Tibial nerve (tissue), 4 donors: ENCODE data around the gene NELFB. TPM values are rescaled to one million over a fixed set of nuclear protein-coding genes. Genes with fewer than 3 reads are reported as not detected.

Experiments
- DNase-seq, 2 donors: peaks; one replicate each; pipeline ENCODE4 v3.0.0-alpha.2; 2019; ENCODE audit warnings: low spot score in 2 of 2
- H3K27ac ChIP-seq, 4 donors: fragments of 200-600 bp; sonication (generic) in 3 of 4; one replicate each; pipeline ENCODE4 v1.5.1; 2017 to 2019; ENCODE audit warnings: mild to moderate bottlenecking in 1 of 4
- H3K27me3 ChIP-seq, 2 donors: fragments of 200-600 bp; sonication (generic) in 1 of 2; one replicate each; pipeline versions ENCODE4 v1.5.1 to v1.6.0; 2017 to 2019
- H3K36me3 ChIP-seq, 3 donors: fragments of 200-600 bp; sonication (generic); one replicate each; pipeline ENCODE4 v1.5.1; 2018 to 2019
- H3K4me1 ChIP-seq, 4 donors: fragments of 200-600 bp; sonication (generic) in 3 of 4; one replicate each; pipeline ENCODE4 v1.5.1; 2017 to 2019
- H3K4me3 ChIP-seq, 4 donors: fragments of 200-600 bp; sonication (generic) in 3 of 4; one replicate each; pipeline ENCODE4 v1.5.1; 2017 to 2019; ENCODE audit warnings: mild to moderate bottlenecking in 1 of 4, moderate library complexity in 1 of 4
- H3K9me3 ChIP-seq, 4 donors: fragments of 200-600 bp; sonication (generic) in 3 of 4; one replicate each; pipeline ENCODE4 v1.5.1; 2017 to 2019
- CTCF ChIP-seq, 5 experiments: fragments of 200-600 bp in 3 of 5; fragments of 450-650 bp in 2 of 5; sonication (generic) in 3 of 5; IDR thresholded peaks; one replicate each; pipeline ENCODE4 v1.5.1; 2016 to 2019; ENCODE audit warnings: antibody characterized with exemption in 5 of 5, mild to moderate bottlenecking in 3 of 5, moderate library complexity in 2 of 5
- EP300 ChIP-seq, 2 donors: sonication (generic); formaldehyde crosslinking; IDR thresholded peaks; one replicate each; pipeline ENCODE4 v1.6.1; 2017; ENCODE audit warnings: antibody characterized with exemption in 2 of 2, mild to moderate bottlenecking in 1 of 2
- POLR2A ChIP-seq, 2 donors: fragments of 450-650 bp; IDR thresholded peaks; one replicate each; pipeline ENCODE4 v1.6.1; 2017; ENCODE audit warnings: antibody characterized with exemption in 2 of 2, mild to moderate bottlenecking in 2 of 2, moderate library complexity in 2 of 2
- WGBS, 2 donors: methylation state at CpG; one replicate each; pipeline ENCODE4 v1.1.5; 2018; 5-methylcytosine and 5-hydroxymethylcytosine counted together
- total RNA-seq, 4 donors: library from RNA; depleted of rRNA; stranded (reverse); fragments of >200 nt; gene quantifications; one replicate each; pipeline ENCODE4 v1.1.0, GENCODE V29; 2016

Gene NELFB
- total RNA-seq, 4 donors from 2014 or later: 29.7 to 52.0 (median 38.7) TPM

- TF ChIP-seq POLR2A (IDR thresholded peaks at IDR 0.05) (no peak), CTCF (IDR thresholded peaks at IDR 0.05) (no peak), EP300 (IDR thresholded peaks at IDR 0.05) (no peak)
- peak overlapping the region in 3 of 4 donors; percentile 84 to 87 (median 87) for H3K27ac ChIP-seq
- WGBS, 2 donors: 50 to 58% methylated on average over 16 to 18 of the region's 21 CpGs
These were observed 1.2 kb upstream of the NELFB start for GRCh38 chr9:137253717-137254623.

GRCh38 chr9:137255448-137256114, 454 bp downstream of the NELFB start:
- no peak for DNase-seq
- 4 to 6% methylated on average over 22 to 34 of the region's 51 CpGs for WGBS, 2 donors
- TF ChIP-seq CTCF (IDR thresholded peaks at IDR 0.05) (no peak), EP300 (IDR thresholded peaks at IDR 0.05) (no peak), POLR2A (IDR thresholded peaks at IDR 0.05) (no peak)

More at GRCh38 chr9:137253717-137254623, 1.2 kb upstream of the NELFB start:
- H3K4me1 ChIP-seq: peaks cover 0 to 38% (median 22%) of the 10 kb centered on the region in 4 donors
- H3K36me3 ChIP-seq: peaks cover 0 to 26% (median 5%) of the 10 kb centered on the region in 3 donors
- H3K4me3 ChIP-seq: peak overlapping the region; percentile 72 to 100 (median 89)
- no peaks in the 10 kb centered on the region for H3K27me3 ChIP-seq
- no peak for DNase-seq
- no peaks in the 10 kb centered on the region for H3K9me3 ChIP-seq

GRCh38 chr9:137256362-137256761, 1.2 kb downstream of the NELFB start:
- H3K4me1 ChIP-seq: peaks cover 0 to 28% (median 22%) of the 10 kb centered on the region in 4 donors
- H3K4me3 ChIP-seq: peak overlapping the region; percentile 72 to 100 (median 98)
- no peaks in the 10 kb centered on the region for H3K27me3 ChIP-seq
- H3K36me3 ChIP-seq: peaks cover 0 to 35% (median 5%) of the 10 kb centered on the region in 3 donors
- no peak for TF ChIP-seq CTCF (IDR thresholded peaks at IDR 0.05)
- no peak for TF ChIP-seq POLR2A (IDR thresholded peaks at IDR 0.05)
- no peak for TF ChIP-seq EP300 (IDR thresholded peaks at IDR 0.05)
- no peaks in the 10 kb centered on the region for H3K9me3 ChIP-seq
- H3K27ac ChIP-seq: no peak overlapping the region
- DNase-seq: no peak
- 89 to 90% methylated on average over 13 to 15 of the region's 15 CpGs for WGBS, 2 donors

More at GRCh38 chr9:137255448-137256114, 454 bp downstream of the NELFB start:
- Histone ChIP-seq H3K4me1 (peaks cover 0 to 33% (median 22%) of the 10 kb centered on the region in 4 donors), H3K27me3 (no peaks in the 10 kb centered on the region), H3K9me3 (no peaks in the 10 kb centered on the region), H3K4me3 (peak overlapping the region; percentile 72 to 100 (median 98)), H3K36me3 (peaks cover 0 to 33% (median 5%) of the 10 kb centered on the region in 3 donors), H3K27ac (peak overlapping the region in 3 of 4 donors; percentile 64 to 84 (median 84))

- H3K9me3 ChIP-seq: no peaks in the 10 kb centered on the region
- no peak for DNase-seq
- TF ChIP-seq CTCF (IDR thresholded peaks at IDR 0.05): no peak
- TF ChIP-seq POLR2A (IDR thresholded peaks at IDR 0.05): no peak
- no peak for TF ChIP-seq EP300 (IDR thresholded peaks at IDR 0.05)
- peaks cover 0 to 35% (median 5%) of the 10 kb centered on the region in 3 donors for H3K36me3 ChIP-seq
- no peaks in the 10 kb centered on the region for H3K27me3 ChIP-seq
- H3K27ac ChIP-seq: no peak overlapping the region
- 90 to 94% methylated on average over 15 of the region's 15 CpGs for WGBS, 2 donors
- H3K4me1 ChIP-seq: peaks cover 0 to 29% (median 22%) of the 10 kb centered on the region in 4 donors
- H3K4me3 ChIP-seq: no peak overlapping the region
These were observed 1.7 kb downstream of the NELFB start for GRCh38 chr9:137256856-137257255.
